ENCODE measurements around the gene CAMTA1. TPM values are rescaled to one million over a fixed set of nuclear protein-coding genes. Genes with fewer than 3 reads are reported as not detected.

CAMTA1 gene
- total RNA-seq, 1 donor from 2014 or later = 166 TPM

GRCh38 chr1:7233646-7234470 lies 448.6 kb downstream of the CAMTA1 start:
- no peak for DNase-seq
- ATAC-seq = no peak
- intact Hi-C loops (cut with micrococcal nuclease) = no loop called here

GRCh38 chr1:7234471-7234755 lies 449.2 kb downstream of the CAMTA1 start:
- no peak for ATAC-seq
- DNase-seq = no peak
- intact Hi-C loops (cut with micrococcal nuclease) = no loop called here

- ATAC-seq (no peak), DNase-seq (no peak)
- intact Hi-C loops (cut with micrococcal nuclease) = no loop called here
These were observed 450.7 kb downstream of the CAMTA1 start for GRCh38 chr1:7235871-7236517.

- DNase-seq (no peak), ATAC-seq (no peak)
- intact Hi-C loops (cut with micrococcal nuclease) = no loop called here
These were observed 451.7 kb downstream of the CAMTA1 start for GRCh38 chr1:7236844-7237515.

- intact Hi-C loops (cut with micrococcal nuclease) = no loop called here
- ATAC-seq = no peak
- no peak for DNase-seq
These were observed 461.9 kb downstream of the CAMTA1 start for GRCh38 chr1:7247158-7247557.

GRCh38 chr1:7247791-7248548 lies 462.7 kb downstream of the CAMTA1 start:
- ATAC-seq (no peak), DNase-seq (no peak)
- intact Hi-C loops (cut with micrococcal nuclease) = no loop called here

GRCh38 chr1:7248549-7249199 lies 463.4 kb downstream of the CAMTA1 start:
- DNase-seq (no peak), ATAC-seq (no peak)
- intact Hi-C loops (cut with micrococcal nuclease) = no loop called here

GRCh38 chr1:7249516-7249915 lies 464.3 kb downstream of the CAMTA1 start:
- DNase-seq (no peak), ATAC-seq (no peak)
- intact Hi-C loops (cut with micrococcal nuclease) = no loop called here

GRCh38 chr1:7250176-7250575 lies 464.9 kb downstream of the CAMTA1 start:
- ATAC-seq = no peak
- DNase-seq = no peak
- intact Hi-C loops (cut with micrococcal nuclease) = no loop called here

- ATAC-seq = no peak
- intact Hi-C loops (cut with micrococcal nuclease) = no loop called here
- DNase-seq = no peak
These were observed 465.6 kb downstream of the CAMTA1 start for GRCh38 chr1:7250597-7251453.

GRCh38 chr1:7251454-7251800 lies 466.2 kb downstream of the CAMTA1 start:
- ATAC-seq (no peak), DNase-seq (no peak)
- intact Hi-C loops (cut with micrococcal nuclease) = no loop called here

- intact Hi-C loops (cut with micrococcal nuclease) = no loop called here
- no peak for ATAC-seq
- DNase-seq = no peak
These were observed 467.3 kb downstream of the CAMTA1 start for GRCh38 chr1:7252411-7253117.

- ATAC-seq (no peak), DNase-seq (no peak)
- intact Hi-C loops (cut with micrococcal nuclease) = no loop called here
These were observed 467.8 kb downstream of the CAMTA1 start for GRCh38 chr1:7253118-7253480.

GRCh38 chr1:7253988-7254587 lies 468.8 kb downstream of the CAMTA1 start:
- intact Hi-C loops (cut with micrococcal nuclease) = no loop called here
- DNase-seq (no peak), ATAC-seq (no peak)

- intact Hi-C loops (cut with micrococcal nuclease) = no loop called here
- ATAC-seq = no peak
- no peak for DNase-seq
These were observed 470.2 kb downstream of the CAMTA1 start for GRCh38 chr1:7255303-7256058.

GRCh38 chr1:7256526-7256925 lies 471.3 kb downstream of the CAMTA1 start:
- intact Hi-C loops (cut with micrococcal nuclease) = no loop called here
- DNase-seq (no peak), ATAC-seq (no peak)

GRCh38 chr1:7257225-7257624 lies 472.0 kb downstream of the CAMTA1 start:
- intact Hi-C loops (cut with micrococcal nuclease) = no loop called here
- ATAC-seq (no peak), DNase-seq (no peak)
